ENCODE results near the gene ANKHD1. TPM values are rescaled to one million over a fixed set of nuclear protein-coding genes. Genes with fewer than 3 reads are reported as not detected.

The ANKHD1 gene
- polyA plus RNA-seq, 3 donors = 108 to 114 (median 111) TPM

GRCh38 chr5:140372971-140373487 lies 28.6 kb upstream of the ANKHD1 start:
- DNase-seq (ENCODE audit: low read depth in 3 of 3, low spot score in 2 of 3) = peak; percentile 27 to 45 (median 43)

DNA sequence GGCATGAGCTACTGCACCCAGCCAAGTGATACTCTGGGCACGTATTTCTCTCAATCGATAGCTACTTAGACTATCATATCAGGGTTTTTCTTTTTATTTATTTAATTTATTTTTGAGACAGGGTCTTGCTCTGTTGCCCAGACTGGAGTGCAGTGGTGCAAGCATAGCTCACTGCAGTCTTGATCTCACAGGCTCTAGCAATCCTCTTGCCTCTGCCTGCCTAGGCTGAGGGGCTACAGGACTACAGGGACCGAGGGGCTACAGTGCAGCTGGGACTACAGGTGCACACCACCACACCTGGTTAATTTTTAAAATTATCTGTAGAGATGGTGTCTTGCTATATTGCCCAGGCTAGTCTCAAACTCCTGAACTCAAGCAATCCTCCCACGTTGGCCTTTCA lies 20.3 kb upstream of the ANKHD1 start:
- no peak for DNase-seq (ENCODE audit: low read depth in 3 of 3, low spot score in 2 of 3)

- no peak for DNase-seq (ENCODE audit: low read depth in 3 of 3, low spot score in 2 of 3)
These were observed 19.7 kb upstream of the ANKHD1 start for GRCh38 chr5:140381972-140382371.

DNA sequence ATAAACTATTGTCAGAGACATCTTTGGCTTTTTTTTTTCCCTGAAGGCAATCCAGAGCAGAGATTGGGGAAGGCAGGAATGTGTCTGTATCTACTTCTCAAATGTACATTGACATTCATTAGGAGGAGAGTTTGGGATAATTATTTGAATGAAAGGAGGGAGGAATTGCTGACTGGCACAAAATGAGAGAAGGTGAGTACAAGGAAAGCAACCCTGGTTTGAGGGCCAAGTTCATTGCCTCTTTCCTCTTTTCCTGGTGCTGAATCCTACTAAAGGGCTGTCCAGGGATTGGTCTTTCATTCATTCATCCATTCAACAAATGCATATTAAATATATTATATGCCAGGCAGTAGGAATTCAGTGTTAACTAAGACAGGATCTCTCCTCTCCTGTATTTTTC lies 18.8 kb upstream of the ANKHD1 start:
- DNase-seq (ENCODE audit: low read depth in 3 of 3, low spot score in 2 of 3) = no peak

GRCh38 chr5:140383300-140383699 lies 18.3 kb upstream of the ANKHD1 start:
- no peak for DNase-seq (ENCODE audit: low read depth in 3 of 3, low spot score in 2 of 3)

DNA sequence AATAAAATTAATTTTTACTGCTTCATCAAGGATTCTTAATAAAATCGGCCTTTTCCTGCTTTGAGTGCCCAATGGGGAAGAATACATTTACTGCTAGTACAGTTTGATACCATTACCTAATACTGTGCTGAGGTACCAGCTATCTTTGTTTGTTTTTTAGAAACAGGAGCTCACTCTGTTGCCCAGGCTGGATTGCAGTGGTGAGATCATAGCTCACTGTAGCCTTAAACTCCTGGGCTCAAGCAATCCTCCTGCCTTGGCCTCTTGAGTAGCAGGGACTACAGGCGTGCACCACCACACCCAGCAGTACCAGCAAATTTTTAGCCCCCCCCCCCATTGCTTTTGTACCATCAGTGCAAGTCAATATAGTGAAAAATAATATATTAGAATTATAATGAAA lies 13.6 kb upstream of the ANKHD1 start:
- no peak for DNase-seq (ENCODE audit: low read depth in 3 of 3, low spot score in 2 of 3)

DNA sequence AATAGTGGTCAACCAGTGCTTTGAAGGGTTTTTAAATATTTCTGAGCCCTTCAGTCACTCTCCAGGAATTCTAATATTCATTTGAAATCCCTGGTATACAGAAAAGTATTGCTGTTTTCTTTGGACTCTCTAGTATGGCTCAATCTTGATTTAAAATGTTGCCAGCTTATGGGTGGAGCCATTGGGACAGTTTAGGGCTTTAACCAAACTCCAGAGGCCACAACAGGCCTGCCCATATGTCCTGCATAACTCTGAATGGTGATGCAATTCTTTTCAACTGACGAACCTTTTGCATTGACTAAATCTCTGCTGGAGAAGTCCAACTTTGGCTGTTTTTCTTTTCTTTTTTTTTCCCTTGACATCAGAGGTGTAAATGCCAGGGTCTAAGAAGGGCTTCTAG lies 10.3 kb upstream of the ANKHD1 start:
- DNase-seq (ENCODE audit: low read depth in 3 of 3, low spot score in 2 of 3) = no peak

GRCh38 chr5:140391732-140392131 lies 9.9 kb upstream of the ANKHD1 start:
- DNase-seq (ENCODE audit: low read depth in 3 of 3, low spot score in 2 of 3) = no peak

- no peak for DNase-seq (ENCODE audit: low read depth in 3 of 3, low spot score in 2 of 3)
These were observed 7.9 kb upstream of the ANKHD1 start for GRCh38 chr5:140393738-140394137.

GRCh38 chr5:140398379-140398811 lies 3.2 kb upstream of the ANKHD1 start:
- DNase-seq (ENCODE audit: low read depth in 3 of 3, low spot score in 2 of 3) = no peak

GRCh38 chr5:140399979-140400729 lies 1.5 kb upstream of the ANKHD1 start:
- DNase-seq (ENCODE audit: low read depth in 3 of 3, low spot score in 2 of 3) = no peak

DNA sequence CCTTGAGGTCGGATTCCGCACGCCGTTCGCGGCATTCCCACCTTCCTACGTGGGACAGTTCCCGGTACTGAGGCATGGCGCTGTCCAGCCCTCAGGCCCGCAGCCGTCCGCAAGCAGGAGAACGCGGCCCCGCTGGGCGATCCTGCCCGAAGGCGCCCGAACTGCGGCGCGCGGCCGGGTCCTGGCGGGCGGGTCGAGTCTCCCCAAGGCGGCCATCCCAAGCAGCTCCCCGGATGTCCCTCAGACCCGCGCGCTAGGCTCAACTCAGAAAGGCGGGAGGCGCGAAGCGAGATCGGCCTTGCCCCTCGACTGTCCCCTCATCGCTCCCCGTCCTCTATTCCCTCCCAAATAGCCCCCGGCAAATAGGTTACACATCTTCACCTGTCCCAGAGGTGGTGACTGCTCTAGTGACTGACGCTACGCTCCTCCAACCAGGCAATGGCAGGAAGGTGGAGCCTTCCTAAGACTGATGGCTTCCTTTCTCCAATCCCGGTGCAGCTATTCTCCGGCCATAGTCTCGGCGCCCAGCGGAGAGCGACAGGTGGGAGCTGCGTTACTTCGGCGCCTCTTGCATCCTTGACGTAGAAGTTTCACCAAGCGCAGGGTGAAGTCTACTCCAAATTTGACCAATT lies 787 bp upstream of the ANKHD1 start:
- DNase-seq (ENCODE audit: low read depth in 3 of 3, low spot score in 2 of 3) = peak; percentile 95 to 96 (median 96)

DNA sequence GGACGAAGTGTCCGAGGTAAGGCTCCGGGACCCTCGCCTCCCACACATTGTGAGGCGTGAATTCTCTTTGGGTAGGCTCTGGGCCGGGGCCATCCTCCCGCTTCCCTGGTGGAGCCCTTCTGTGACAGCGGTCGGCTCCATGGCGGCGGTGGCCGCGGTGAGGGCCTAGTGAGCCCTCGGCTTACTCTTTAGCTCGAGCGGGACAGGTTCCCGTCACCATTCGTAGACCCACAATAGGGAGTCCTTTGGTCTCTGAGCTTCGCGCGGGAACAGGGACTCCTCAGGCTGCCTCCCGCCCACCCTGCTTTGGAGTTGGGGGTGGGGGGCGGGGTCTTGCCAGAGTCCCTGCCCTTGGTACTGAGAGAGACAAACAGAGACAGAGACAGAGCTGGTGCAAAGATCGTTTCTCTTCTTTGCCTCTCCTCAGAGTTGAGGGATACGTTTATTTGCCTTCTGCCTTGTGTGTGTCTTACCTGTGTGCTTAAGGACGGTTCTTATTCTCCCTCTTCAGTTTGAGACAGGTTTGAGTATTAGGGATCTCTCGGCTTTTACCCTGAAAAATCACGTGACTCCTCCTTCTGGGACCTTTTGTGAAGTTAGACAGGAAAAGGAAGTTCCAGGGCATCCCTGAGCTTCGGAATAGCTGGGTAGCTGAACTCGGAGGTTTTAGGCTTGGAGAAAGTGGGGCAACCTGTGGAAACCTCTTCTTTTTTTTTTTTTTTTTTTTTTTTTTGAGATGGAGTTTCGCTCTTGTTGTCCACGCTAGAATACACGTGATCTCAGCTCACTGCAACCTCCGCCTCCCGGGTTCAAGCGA lies 833 bp downstream of the ANKHD1 start:
- peak in 2 of 3 donors; percentile 38 to 43 for DNase-seq (ENCODE audit: low read depth in 3 of 3, low spot score in 2 of 3)

DNA sequence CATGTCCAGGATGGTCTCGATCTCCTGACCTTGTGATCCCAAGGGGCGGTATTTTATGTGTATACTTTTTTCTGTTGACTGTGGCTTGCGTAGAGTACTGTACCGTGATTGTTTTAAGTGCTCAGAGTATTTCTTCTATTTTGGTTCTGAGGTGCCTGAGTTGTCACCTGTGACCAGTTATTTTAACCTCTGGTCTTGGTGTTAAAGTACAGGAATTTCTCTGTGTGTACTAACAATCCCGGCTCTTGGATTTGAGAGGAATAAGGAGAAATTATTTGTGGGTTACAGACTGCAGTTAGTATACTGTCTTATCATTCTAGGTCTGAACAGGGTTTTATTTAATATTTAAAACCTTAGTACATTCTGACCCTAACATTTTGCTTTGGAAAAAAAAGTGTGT lies 2.0 kb downstream of the ANKHD1 start:
- no peak for DNase-seq (ENCODE audit: low read depth in 3 of 3, low spot score in 2 of 3)

DNA sequence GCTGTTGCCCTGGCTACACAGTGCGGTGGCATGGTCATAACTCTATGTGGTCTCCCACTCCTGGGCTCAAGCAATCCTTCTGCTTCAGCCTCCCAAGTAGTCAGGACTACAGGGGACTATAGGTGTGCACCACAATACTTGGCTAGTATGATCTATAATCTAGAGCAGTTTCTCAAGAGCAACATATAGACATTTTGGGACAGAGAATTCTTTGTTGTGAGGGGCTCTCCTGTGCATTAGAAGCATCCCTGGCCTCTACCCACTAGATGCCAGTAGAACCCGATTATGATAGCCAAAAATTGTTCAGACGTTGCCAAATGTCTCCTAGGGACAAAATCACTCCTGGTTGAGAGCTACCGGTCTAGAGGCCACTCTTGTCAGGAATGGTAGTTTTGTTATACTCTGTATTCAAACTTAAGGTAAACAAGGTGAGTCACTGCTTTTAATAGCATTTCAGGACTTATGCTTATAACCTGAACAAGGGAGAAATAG lies 7.2 kb downstream of the ANKHD1 start:
- DNase-seq (ENCODE audit: low read depth in 3 of 3, low spot score in 2 of 3) = no peak

- no peak for DNase-seq (ENCODE audit: low read depth in 3 of 3, low spot score in 2 of 3)
These were observed 11.6 kb downstream of the ANKHD1 start for GRCh38 chr5:140413230-140413629.

DNA sequence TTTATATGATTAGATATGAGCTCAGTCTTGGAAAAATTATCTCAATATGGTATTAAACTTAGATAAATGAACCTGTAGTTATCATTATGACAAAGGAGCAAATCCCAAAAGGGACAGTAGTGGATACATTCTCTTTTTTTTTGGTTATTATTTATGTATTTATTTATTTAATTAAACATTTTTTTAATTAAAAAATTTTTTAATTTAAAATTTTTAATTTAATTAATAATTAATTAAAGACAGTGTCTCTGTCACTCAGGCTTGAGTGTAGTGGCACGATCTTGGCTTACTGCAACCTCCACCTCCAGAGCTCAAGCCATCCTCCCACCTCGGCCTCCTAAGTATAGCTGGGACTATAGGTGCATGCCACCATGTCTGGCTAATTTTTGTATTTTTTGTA lies 15.6 kb downstream of the ANKHD1 start:
- no peak for DNase-seq (ENCODE audit: low read depth in 3 of 3, low spot score in 2 of 3)

DNA sequence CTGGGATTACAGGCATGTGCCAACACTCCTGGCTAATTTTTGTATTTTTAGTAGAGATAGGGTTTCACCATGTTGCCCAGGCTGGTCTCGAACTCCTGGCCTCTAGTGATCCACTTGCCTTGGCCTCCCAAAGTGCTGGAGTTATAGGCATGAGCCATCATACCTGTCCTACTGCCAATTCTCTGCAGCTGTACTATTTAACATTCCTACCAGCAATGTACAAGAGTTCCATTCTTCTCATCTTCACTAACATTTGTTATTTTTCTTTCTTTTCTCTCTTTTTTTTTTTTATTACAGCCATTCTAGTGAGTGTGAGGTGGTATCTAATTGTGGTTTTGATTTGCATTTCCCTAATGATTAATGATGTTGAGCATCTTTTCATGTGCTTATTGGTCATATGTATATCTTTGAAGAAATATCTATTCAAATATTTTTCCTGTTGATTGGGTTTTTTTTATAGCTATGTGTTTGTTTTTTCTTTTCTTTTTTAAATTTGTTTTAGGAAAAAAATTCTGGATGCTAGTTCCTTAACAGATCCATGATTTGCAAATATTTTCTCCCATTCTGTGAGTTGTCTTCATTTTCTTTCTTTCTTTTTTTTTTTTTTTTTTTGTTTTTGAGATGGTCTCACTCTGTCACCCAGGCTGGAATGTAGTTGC lies 17.4 kb downstream of the ANKHD1 start:
- no peak for DNase-seq (ENCODE audit: low read depth in 3 of 3, low spot score in 2 of 3)

DNA sequence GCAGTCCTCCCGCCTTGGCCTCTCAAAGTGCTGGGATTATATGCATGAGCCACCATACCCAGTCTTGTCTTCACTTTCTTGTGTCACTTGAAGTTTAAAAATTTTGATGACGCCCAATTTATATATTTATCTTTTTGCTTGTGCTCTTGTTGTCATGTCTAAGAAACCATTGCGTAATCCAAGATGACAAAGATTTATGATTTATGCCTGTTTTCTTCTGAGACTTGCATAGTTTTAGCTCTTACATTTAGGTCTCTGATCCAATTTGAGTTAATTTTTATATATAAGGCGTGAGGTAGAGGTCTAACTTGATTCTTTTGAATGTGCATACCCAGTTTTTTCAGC lies 18.6 kb downstream of the ANKHD1 start:
- DNase-seq (ENCODE audit: low read depth in 3 of 3, low spot score in 2 of 3) = no peak

- DNase-seq (ENCODE audit: low read depth in 3 of 3, low spot score in 2 of 3) = no peak
These were observed 19.2 kb downstream of the ANKHD1 start for GRCh38 chr5:140420665-140421361.

Measured in right renal cortex interstitium (tissue), 3 donors.